K562 (cell line): ENCODE data around the gene PCOLCE2. TPM values are rescaled to one million over a fixed set of nuclear protein-coding genes. Genes with fewer than 3 reads are reported as not detected.

ENCODE experiments used
- ATAC-seq: fragments of 200-7000 bp; cut with Tn5 transposase; 3 replicates; pipeline ENCODE4 v1.9.1; 2020; ENCODE audit warnings: moderate library complexity
- BruUV-seq: library from RNA; stranded (reverse); fragments of 400-500 nt; replicated peaks from 2 replicates; lab custom pipeline; 2021; lab: Mats Ljungman, UMichigan
- CTCF ChIA-PET: fragments of 300-600 bp; formaldehyde crosslinking; extraction: SDS; loops from one replicate; lab custom pipeline; 2021; ENCODE audit warnings: low intra/inter-chr PET ratio; lab: Yijun Ruan, JAX
- POLR2A ChIA-PET: fragments of 300-600, 350-650 bp; sonication (Branson Sonifier 250); formaldehyde crosslinking; extraction: SDS; loops from one replicate; lab custom pipeline; 2021; ENCODE audit warnings: antibody characterized with exemption, inconsistent platforms; lab: Yijun Ruan, JAX
- DNase-seq, 4 experiments: peaks; one replicate each; pipeline versions ENCODE4 v3.0.0 to v3.0.0-alpha.2; 2011 to 2018; ENCODE audit warnings: low spot score in 3 of 4, mixed read lengths in 3 of 4; ENCODE audit errors: extremely low read depth in 1 of 4
- FAIRE-seq: peaks from 2 replicates; lab custom pipeline; 2011; peaks lifted over from hg19 to GRCh38; lab: Jason Lieb, UNC
- H2AFZ ChIP-seq: 2 replicates; pipeline ENCODE4 v1.6.0; 2011; ENCODE audit warnings: low read depth, low read length, control low read depth, inconsistent platforms
- H3K27ac ChIP-seq: fragments of 200-600 bp; 3 replicates; pipeline ENCODE4 v1.8.0; 2011; ENCODE audit warnings: low read depth, mild to moderate bottlenecking, control low read depth, inconsistent platforms, low read length, moderate library complexity, mixed read lengths; ENCODE audit errors: extremely low read depth
- H3K27me3 ChIP-seq, 2 experiments: fragments of 300-600 bp in 1 of 2; 2 replicates in 1 of 2; 3 replicates in 1 of 2; pipeline versions ENCODE4 v1.6.0 to v1.8.0; 2011; ENCODE audit warnings: inconsistent platforms in 2 of 2, low read length in 2 of 2, mild to moderate bottlenecking in 1 of 2, mixed read lengths in 1 of 2, moderate library complexity in 1 of 2; ENCODE audit not compliant: control insufficient read depth in 2 of 2, insufficient read depth in 2 of 2
- H3K36me3 ChIP-seq: fragments of 300-600 bp; 3 replicates; pipeline ENCODE4 v1.8.0; 2011; ENCODE audit warnings: mild to moderate bottlenecking, low read length, inconsistent platforms; ENCODE audit not compliant: control insufficient read depth, insufficient read depth
- H3K4me1 ChIP-seq, 2 experiments: fragments of 200-600 bp in 1 of 2; replicated peaks in 1 of 2; 2 replicates in 1 of 2; 3 replicates in 1 of 2; pipeline versions ENCODE4 v1.5.1 to v1.8.0; 2011; ENCODE audit warnings: inconsistent platforms in 2 of 2, low read length in 2 of 2, mild to moderate bottlenecking in 1 of 2, mixed read lengths in 1 of 2, moderate library complexity in 1 of 2; ENCODE audit not compliant: control insufficient read depth in 2 of 2, insufficient read depth in 2 of 2
- H3K4me2 ChIP-seq: 2 replicates; pipeline ENCODE4 v1.6.1; 2011; ENCODE audit warnings: low read length, control low read depth, inconsistent platforms, mixed read lengths; ENCODE audit not compliant: insufficient read depth
- H3K4me3 ChIP-seq: fragments of 200-600 bp; sonication (generic), shearing (Covaris generic); 2 replicates; pipeline ENCODE4 v1.5.1; 2016; ENCODE audit warnings: control low read depth, inconsistent platforms
- H3K79me2 ChIP-seq: fragments of 200-600 bp; 3 replicates; pipeline ENCODE4 v1.8.0; 2011; ENCODE audit warnings: low read length, inconsistent platforms; ENCODE audit not compliant: control insufficient read depth, insufficient read depth
- H3K9ac ChIP-seq, 2 experiments: 2 replicates each; pipeline versions ENCODE4 v1.6.0 to v1.6.1; 2011; ENCODE audit warnings: low read depth in 2 of 2, low read length in 2 of 2, control low read depth in 1 of 2, inconsistent platforms in 1 of 2, mild to moderate bottlenecking in 1 of 2, mixed read lengths in 1 of 2; ENCODE audit not compliant: insufficient read depth in 1 of 2
- H3K9me1 ChIP-seq: one replicate; pipeline ENCODE4 v1.6.0; 2011; ENCODE audit warnings: inconsistent platforms, mild to moderate bottlenecking, low read length, moderate library complexity; ENCODE audit not compliant: control insufficient read depth, insufficient read depth
- H3K9me3 ChIP-seq: replicated peaks from 2 replicates; pipeline ENCODE4 v1.5.1; 2011; ENCODE audit warnings: low read depth, low read length, inconsistent platforms; ENCODE audit not compliant: control insufficient read depth, insufficient read depth
- H4K20me1 ChIP-seq: replicated peaks from 2 replicates; pipeline ENCODE4 v1.6.1; 2011; ENCODE audit warnings: low read length, inconsistent platforms, mixed read lengths; ENCODE audit not compliant: control insufficient read depth, insufficient read depth
- EHMT2 ChIP-seq: fragments of 450-650 bp; IDR thresholded peaks from 2 replicates; pipeline ENCODE4 v1.6.1; 2018; ENCODE audit warnings: antibody characterized with exemption
- FOS ChIP-seq: IDR thresholded peaks from 3 replicates; pipeline ENCODE4 v1.6.1; 2011; ENCODE audit not compliant: insufficient read length; ENCODE audit errors: extremely low read depth
- FOSL1 ChIP-seq: fragments of 200-800 bp; sonication (Bioruptor generic); conservative IDR thresholded peaks from 2 replicates; pipeline ENCODE4 v1.6.1; 2016; ENCODE audit warnings: missing genetic modification characterization, missing compliant biosample characterization
- FOXM1 ChIP-seq, 2 experiments: fragments of 450-650 bp in 1 of 2; sonication (generic) in 1 of 2; formaldehyde crosslinking in 1 of 2; IDR thresholded peaks; 2 replicates each; pipeline versions ENCODE4 v1.6.1 to v1.9.0; 2017 to 2022; ENCODE audit warnings: low read depth in 2 of 2, mild to moderate bottlenecking in 2 of 2, missing genetic modification reagents in 1 of 2, moderate library complexity in 1 of 2
- HEY1 ChIP-seq: fragments of 250-450 bp; sonication (Bioruptor Pico); IDR thresholded peaks from 2 replicates; pipeline ENCODE4 v1.5.0; 2020; ENCODE audit warnings: mild to moderate bottlenecking, moderate library complexity, borderline replicate concordance
- HNRNPH1 ChIP-seq: fragments of 200-400 bp; formaldehyde crosslinking; optimal IDR thresholded peaks from 2 replicates; pipeline ENCODE3; 2017; ENCODE audit warnings: low read depth, mild to moderate bottlenecking, low read length, moderate library complexity
- IRF9 ChIP-seq: fragments of 450-650 bp; IDR thresholded peaks from 2 replicates; pipeline ENCODE4 v1.6.1; 2016; ENCODE audit warnings: missing biosample characterization, missing genetic modification characterization
- JUN ChIP-seq, 2 experiments: sonication (generic) in 1 of 2; formaldehyde crosslinking in 1 of 2; IDR thresholded peaks; 2 replicates each; pipeline versions ENCODE4 v1.6.1 to v1.8.0; 2012 to 2022; ENCODE audit warnings: borderline replicate concordance in 2 of 2, mild to moderate bottlenecking in 2 of 2, improper control_type of control experiment in 1 of 2, low read depth in 1 of 2, low read length in 1 of 2, missing genetic modification reagents in 1 of 2
- JUND ChIP-seq, 2 experiments: IDR thresholded peaks; 2 replicates in 1 of 2; 3 replicates in 1 of 2; pipeline ENCODE4 v1.6.1; 2011; ENCODE audit warnings: borderline replicate concordance in 2 of 2, low read depth in 2 of 2, low read length in 2 of 2, improper control_type of control experiment in 1 of 2, missing biosample characterization in 1 of 2, missing genetic modification characterization in 1 of 2, missing genetic modification reagents in 1 of 2
- SMAD3 ChIP-seq: fragments of 450-650 bp; formaldehyde crosslinking; conservative IDR thresholded peaks from 2 replicates; pipeline ENCODE4 v1.4.0; 2020; ENCODE audit warnings: mild to moderate bottlenecking
- WHSC1 ChIP-seq: IDR thresholded peaks from one replicate; pipeline ENCODE4 v1.6.1; 2012; ENCODE audit warnings: low read length, control low read depth, inconsistent platforms
- WGBS: fragments of 100-300 bp; shearing (Covaris generic); methylation state at CpG from one replicate; pipeline ENCODE4 v1.1.6; 2016; ENCODE audit warnings: low coverage, mixed read lengths; ENCODE audit not compliant: insufficient coverage; ENCODE audit errors: missing lambda C conversion rate; 5-methylcytosine and 5-hydroxymethylcytosine counted together
- in situ Hi-C: fragments of 300-500 bp; cut with MboI; formaldehyde crosslinking; loops from 4 replicates; pipeline ENCODE4 v1.15.0; 2018; ENCODE audit warnings: inconsistent platforms, mixed read lengths
- intact Hi-C: fragments of 100-400 bp; cut with micrococcal nuclease; formaldehyde crosslinking; loops from 2 replicates; pipeline ENCODE4 v1.14.2; 2022
- polyA plus RNA-seq, 8 experiments: library from polyadenylated mRNA; depleted of rRNA in 4 of 8; stranded (reverse) in 5 of 8; unstranded in 3 of 8; fragments of >200 nt; fragmentation: Nextera tagmentation in 2 of 8; fragmentation: Illumina TruSeq in 1 of 8; extraction: Ambion mirVana in 2 of 8; extraction: Trizol in 1 of 8; gene quantifications; 2 replicates each; pipeline versions ENCODE4 v1.2.1 to v1.2.3, GENCODE V29; 2011 to 2014; ENCODE audit warnings: inconsistent platforms in 1 of 8, missing spikeins in 1 of 8
- total RNA-seq, 7 experiments: library from RNA; depleted of rRNA in 6 of 7; stranded (reverse); fragments of >200 nt in 6 of 7; fragmentation: Illumina TruSeq in 2 of 7; extraction: Trizol in 2 of 7; gene quantifications; 2 replicates each; pipeline versions ENCODE4 v1.2.1 to v1.2.3, GENCODE V29; 2011 to 2021; ENCODE audit warnings: low replicate concordance in 1 of 7
- TF ChIP-seq, protein P1 (sequence below), 2 experiments: fragments of 450-650 bp in 1 of 2; sonication (generic) in 1 of 2; formaldehyde crosslinking in 1 of 2; IDR thresholded peaks in 1 of 2; conservative IDR thresholded peaks in 1 of 2; 2 replicates each; pipeline versions ENCODE4 v1.6.1 to v1.8.1; 2016 to 2023; ENCODE audit warnings: mild to moderate bottlenecking in 2 of 2, moderate library complexity in 2 of 2, inconsistent platforms in 1 of 2, missing genetic modification reagents in 1 of 2

Gene PCOLCE2
- total and polyA plus RNA-seq, 9 of the 15 experiments (the other 6 are each of a cell fraction or from before 2014, with no cell fraction given), result 0.18 to 1.2 (median 0.65) TPM

DNA sequence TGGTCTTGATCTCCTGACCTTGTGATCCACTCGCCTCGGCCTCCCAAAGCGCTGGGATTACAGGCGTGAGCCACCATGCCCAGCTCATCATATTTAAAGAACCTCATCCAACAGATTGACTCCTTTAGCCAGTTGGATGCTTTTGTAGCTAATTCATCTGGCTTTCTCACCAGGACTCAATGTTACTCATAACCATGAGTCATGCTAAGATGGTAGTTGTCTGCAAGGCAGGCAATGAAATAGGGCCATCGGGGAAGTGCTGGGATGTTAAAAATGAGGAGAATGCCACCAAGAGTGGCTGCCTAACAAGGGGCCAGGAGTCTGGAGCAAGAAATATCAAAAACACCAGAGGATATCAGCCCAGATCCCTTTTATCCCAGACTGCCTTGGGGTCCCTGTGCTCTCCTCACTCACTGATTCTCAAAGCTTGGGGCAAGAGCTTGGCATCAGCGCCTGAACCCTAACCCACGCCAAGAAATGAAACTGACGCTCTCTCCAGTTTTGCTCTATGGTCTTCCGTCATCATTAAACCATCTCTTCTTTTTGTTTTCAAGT, 7.4 kb upstream of the PCOLCE2 start:
- Histone ChIP-seq H3K4me3 (no peak overlapping the region), H3K27me3 (peaks cover 0 to 3% of the 10 kb centered on the region in 2 experiments; a peak in 1 of 5 replicates), H2AFZ (peak overlapping the region; percentile 44; the same call in 1 of the 2 replicates), H3K9me1 (no peaks in the 10 kb centered on the region), H3K36me3 (no peaks in the 10 kb centered on the region), H3K9ac (no peak overlapping the region), H3K4me1 (peaks cover 0 to 3% of the 10 kb centered on the region in 2 experiments; a peak in 1 of 5 replicates), H3K4me2 (no peak overlapping the region), H3K79me2 (no peaks in the 10 kb centered on the region), H4K20me1 (no peaks in the 10 kb centered on the region), H3K9me3 (no peaks in the 10 kb centered on the region), H3K27ac (no peak overlapping the region)
- FAIRE-seq (no peak), DNase-seq (no peak), ATAC-seq (no peak)
- intact Hi-C loops (no loop called here), in situ Hi-C loops (no loop called here)
- WGBS, result 38% methylated on average over 9 of the region's 9 CpGs
- ChIA-PET CTCF (no interaction called here), POLR2A (no interaction called here)
- no TSS peak for BruUV-seq
- TF ChIP-seq EHMT2, result 0 out of 2 replicates have a peak, but pooled peaks have one; percentile 22
- peak; percentile 52; the same call in 1 of the 2 replicates for TF ChIP-seq FOSL1 (tag)
- TF ChIP-seq, protein P1, sequence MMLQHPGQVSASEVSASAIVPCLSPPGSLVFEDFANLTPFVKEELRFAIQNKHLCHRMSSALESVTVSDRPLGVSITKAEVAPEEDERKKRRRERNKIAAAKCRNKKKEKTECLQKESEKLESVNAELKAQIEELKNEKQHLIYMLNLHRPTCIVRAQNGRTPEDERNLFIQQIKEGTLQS (IDR thresholded peaks at IDR 0.05), result peak; percentile 66
- TF ChIP-seq, protein P1 (CRISPR knock-in tag; conservative IDR thresholded peaks at IDR 0.05), result no peak
- no peak for TF ChIP-seq FOXM1 (IDR thresholded peaks at IDR 0.05; ENCODE audit: low read depth)
- TF ChIP-seq FOXM1 (CRISPR knock-in tag; IDR thresholded peaks at IDR 0.05; ENCODE audit: low read depth), result no peak
- no peak for TF ChIP-seq HNRNPH1
- TF ChIP-seq JUND (IDR thresholded peaks at IDR 0.05; ENCODE audit: borderline replicate concordance, low read depth, low read length), result peak; percentile 17; the same call in 1 of the 2 replicates
- no peak for TF ChIP-seq JUND (tag; IDR thresholded peaks at IDR 0.05; ENCODE audit: borderline replicate concordance, low read depth, low read length)
- no peak for TF ChIP-seq HEY1 (CRISPR knock-in tag)
- TF ChIP-seq FOS, result no peak
- TF ChIP-seq JUN (IDR thresholded peaks at IDR 0.05; ENCODE audit: borderline replicate concordance, low read depth, low read length), result 0 out of 2 replicates have a peak, but pooled peaks have one; percentile 13
- no peak for TF ChIP-seq JUN (CRISPR knock-in tag; IDR thresholded peaks at IDR 0.05; ENCODE audit: borderline replicate concordance)
- TF ChIP-seq IRF9 (tag), result no peak
- no peak for TF ChIP-seq SMAD3 (CRISPR knock-in tag)
- TF ChIP-seq WHSC1, result no peak
